ENCODE measurements around the gene LGALS3BP.

- TF ChIP-seq CTCF (IDR thresholded peaks at IDR 0.05) = no peak
- TF ChIP-seq POLR2A (IDR thresholded peaks at IDR 0.05) = no peak
These were observed 18.2 kb upstream of the LGALS3BP start for GRCh38 chr17:78997881-78998280.

All from Peyer's patch (tissue), 4 donors.